ENCODE results near the gene IRF4. TPM values are rescaled to one million over a fixed set of nuclear protein-coding genes. Genes with fewer than 3 reads are reported as not detected.

The IRF4 gene
- total RNA-seq, 1 experiment from 2014 or later, result not detected

GRCh38 chr6:389622-390021, 1.9 kb upstream of the IRF4 start:
- Mint-ChIP-seq H3K27me3 (ENCODE audit: unreplicated experiment) (peaks cover 24% of the 10 kb centered on the region), H3K36me3 (ENCODE audit: insufficient read depth, unreplicated experiment) (peaks cover 7% of the 10 kb centered on the region), H3K27ac (ENCODE audit: unreplicated experiment) (no peak overlapping the region), H3K9me3 (ENCODE audit: low read depth, unreplicated experiment) (no peaks in the 10 kb centered on the region), H3K4me1 (ENCODE audit: low read depth, unreplicated experiment) (peaks cover 17% of the 10 kb centered on the region), H3K4me3 (ENCODE audit: low read depth, unreplicated experiment) (no peak overlapping the region)
- no peak for DNase-seq
- intact Hi-C loops (cut with micrococcal nuclease; ENCODE audit: unreplicated experiment), result no loop called here
- CTCF ChIA-PET, result no interaction called here
- no TSS peak for BruUV-seq (replicated peaks)
- no peak for TF ChIP-seq CTCF (IDR thresholded peaks at IDR 0.05; ENCODE audit: unreplicated experiment)

DNA sequence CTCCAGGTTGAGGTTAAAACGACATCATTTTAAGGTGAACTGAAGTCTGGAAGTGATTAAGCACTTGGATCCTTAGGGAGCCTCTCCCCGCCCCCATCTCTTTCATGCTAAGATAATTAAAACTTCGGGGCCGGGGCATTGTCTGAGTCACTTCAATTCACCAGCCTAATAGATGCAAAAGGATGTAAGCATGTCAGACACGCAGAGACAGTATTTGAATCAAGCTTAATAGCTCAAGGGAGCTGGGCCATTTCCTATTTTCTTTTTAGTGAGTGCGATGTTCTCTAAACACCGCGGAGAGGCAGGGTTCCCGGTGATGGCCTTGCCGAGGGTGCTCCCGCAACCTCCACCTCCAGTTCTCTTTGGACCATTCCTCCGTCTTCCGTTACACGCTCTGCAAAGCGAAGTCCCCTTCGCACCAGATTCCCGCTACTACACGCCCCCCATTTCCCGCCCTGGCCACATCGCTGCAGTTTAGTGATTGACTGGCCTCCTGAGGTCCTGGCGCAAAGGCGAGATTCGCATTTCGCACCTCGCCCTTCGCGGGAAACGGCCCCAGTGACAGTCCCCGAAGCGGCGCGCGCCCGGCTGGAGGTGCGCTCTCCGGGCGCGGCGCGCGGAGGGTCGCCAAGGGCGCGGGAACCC, 516 bp upstream of the IRF4 start:
- Mint-ChIP-seq H3K27ac (ENCODE audit: unreplicated experiment) (no peak overlapping the region), H3K27me3 (ENCODE audit: unreplicated experiment) (peaks cover 28% of the 10 kb centered on the region), H3K4me3 (ENCODE audit: low read depth, unreplicated experiment) (no peak overlapping the region), H3K4me1 (ENCODE audit: low read depth, unreplicated experiment) (peaks cover 17% of the 10 kb centered on the region), H3K36me3 (ENCODE audit: insufficient read depth, unreplicated experiment) (peaks cover 7% of the 10 kb centered on the region), H3K9me3 (ENCODE audit: low read depth, unreplicated experiment) (no peaks in the 10 kb centered on the region)
- DNase-seq, result no peak
- BruUV-seq (replicated peaks), result no TSS peak
- CTCF ChIA-PET, result no interaction called here
- intact Hi-C loops (cut with micrococcal nuclease; ENCODE audit: unreplicated experiment), result no loop called here
- no peak for TF ChIP-seq CTCF (IDR thresholded peaks at IDR 0.05; ENCODE audit: unreplicated experiment)

GRCh38 chr6:392441-393390, 1.2 kb downstream of the IRF4 start:
- Mint-ChIP-seq H3K27ac (ENCODE audit: unreplicated experiment) (no peak overlapping the region), H3K4me1 (ENCODE audit: low read depth, unreplicated experiment) (peaks cover 17% of the 10 kb centered on the region), H3K4me3 (ENCODE audit: low read depth, unreplicated experiment) (peak overlapping the region; percentile 54), H3K36me3 (ENCODE audit: insufficient read depth, unreplicated experiment) (peaks cover 7% of the 10 kb centered on the region), H3K9me3 (ENCODE audit: low read depth, unreplicated experiment) (no peaks in the 10 kb centered on the region), H3K27me3 (ENCODE audit: unreplicated experiment) (peaks cover 43% of the 10 kb centered on the region)
- DNase-seq, result no peak
- intact Hi-C loops (cut with micrococcal nuclease; ENCODE audit: unreplicated experiment), result no loop called here
- CTCF ChIA-PET, result no interaction called here
- BruUV-seq (replicated peaks), result no TSS peak
- TF ChIP-seq CTCF (IDR thresholded peaks at IDR 0.05; ENCODE audit: unreplicated experiment), result no peak

DNA sequence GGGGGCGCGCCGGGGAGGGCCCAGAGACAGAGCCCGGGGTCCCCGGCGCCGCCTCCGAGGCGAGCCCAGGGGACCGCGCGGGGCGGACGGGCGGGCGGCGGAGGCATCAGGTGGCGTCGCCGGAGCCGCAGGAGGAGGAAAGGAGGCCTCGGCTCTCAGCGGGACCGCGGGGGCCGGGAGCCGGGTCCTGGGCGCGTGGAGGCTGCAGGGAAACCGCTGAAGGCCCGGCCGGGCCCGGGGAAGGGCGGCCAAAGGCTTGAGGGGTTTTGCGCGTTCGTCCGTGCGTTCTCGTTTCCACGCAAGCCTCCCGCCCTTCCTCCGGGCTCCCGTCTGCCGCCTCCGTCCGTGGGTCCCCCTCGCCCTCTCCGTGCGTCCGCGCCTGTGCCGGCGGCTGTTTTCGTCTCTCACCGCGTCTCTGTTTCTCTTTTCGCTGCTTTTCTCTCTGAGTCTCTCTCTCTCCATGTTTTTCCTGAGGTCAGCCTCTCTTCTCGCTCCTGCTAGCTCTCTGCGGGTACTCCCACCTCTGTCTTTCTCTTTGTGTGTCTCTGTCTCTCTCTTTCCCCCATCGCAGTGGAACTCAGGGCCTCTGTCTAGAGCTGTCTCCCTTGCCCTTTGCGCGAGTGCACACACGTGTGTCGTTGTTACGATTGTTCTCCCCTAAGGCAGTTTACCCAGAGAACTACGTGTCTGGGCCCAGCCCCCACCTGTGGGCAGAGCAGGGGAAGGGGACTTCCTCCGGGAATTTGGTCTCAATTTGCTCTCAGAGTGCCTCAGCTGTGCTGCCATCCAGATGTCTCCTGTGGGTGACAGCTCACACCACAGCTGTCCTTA, 2.1 kb downstream of the IRF4 start:
- intact Hi-C loops (cut with micrococcal nuclease; ENCODE audit: unreplicated experiment), result no loop called here
- no peaks in the 10 kb centered on the region for H3K9me3 Mint-ChIP-seq (ENCODE audit: low read depth, unreplicated experiment)
- peaks cover 52% of the 10 kb centered on the region for H3K27me3 Mint-ChIP-seq (ENCODE audit: unreplicated experiment)
- BruUV-seq (replicated peaks), result no TSS peak
- peaks cover 7% of the 10 kb centered on the region for H3K36me3 Mint-ChIP-seq (ENCODE audit: insufficient read depth, unreplicated experiment)
- peaks cover 17% of the 10 kb centered on the region for H3K4me1 Mint-ChIP-seq (ENCODE audit: low read depth, unreplicated experiment)
- CTCF ChIA-PET, result no interaction called here
- H3K27ac Mint-ChIP-seq (ENCODE audit: unreplicated experiment), result no peak overlapping the region
- TF ChIP-seq CTCF (IDR thresholded peaks at IDR 0.05; ENCODE audit: unreplicated experiment), result no peak
- no peak for DNase-seq
- H3K4me3 Mint-ChIP-seq (ENCODE audit: low read depth, unreplicated experiment), result peak overlapping the region; percentile 54

All from Calu3 (cell line).